Naive thymus-derived CD4-positive, alpha-beta T cell (primary cell): Measurements from ENCODE around the gene BIRC7. TPM values are rescaled to one million over a fixed set of nuclear protein-coding genes. Genes with fewer than 3 reads are reported as not detected.
A peak's percentile ranks its signal among the peaks of the same experiment; 100 is the strongest.

Source experiments
- ATAC-seq: fragments of 150-1000 bp; cut with Tn5 transposase; 2 replicates; pipeline ENCODE4 v1.10.0; 2021; ENCODE audit warnings: mild to moderate bottlenecking, moderate library complexity
- CTCF ChIA-PET: fragments of 350-600 bp; sonication (Branson Sonifier 250); formaldehyde crosslinking; loops from one replicate; lab custom pipeline; 2021; ENCODE audit warnings: antibody characterized with exemption; lab: Charles Lee
- POLR2A ChIA-PET: fragments of 350-600 bp; sonication (Branson Sonifier 250); formaldehyde crosslinking; loops from one replicate; lab custom pipeline; 2021; ENCODE audit warnings: antibody characterized with exemption, inconsistent platforms; lab: Charles Lee
- DNase-seq, 9 donors: peaks; one replicate each; pipeline versions ENCODE4 v3.0.0 to v3.0.0-alpha.2; 2020 to 2022; ENCODE audit warnings: mixed read lengths in 1 of 9
- H3K27ac ChIP-seq: one replicate; pipeline ENCODE4 v1.7.0; 2013; ENCODE audit warnings: mild to moderate bottlenecking, low read depth, low read length, moderate library complexity
- H3K27me3 ChIP-seq, 2 donors: one replicate each; pipeline ENCODE4 v1.7.0; 2013; ENCODE audit warnings: low read length in 2 of 2, mild to moderate bottlenecking in 2 of 2, moderate library complexity in 2 of 2; ENCODE audit not compliant: control insufficient read depth in 2 of 2, insufficient read depth in 2 of 2
- H3K36me3 ChIP-seq, 3 experiments: 1 replicate in 2 of 3; 2 replicates in 1 of 3; pipeline ENCODE4 v1.7.0; 2013; ENCODE audit warnings: low read length in 3 of 3, mild to moderate bottlenecking in 3 of 3, moderate library complexity in 1 of 3; ENCODE audit not compliant: insufficient read depth in 3 of 3, control insufficient read depth in 2 of 3
- H3K4me1 ChIP-seq, 2 donors: one replicate each; pipeline ENCODE4 v1.7.0; 2013; ENCODE audit warnings: low read length in 2 of 2, mild to moderate bottlenecking in 2 of 2, moderate library complexity in 1 of 2; ENCODE audit not compliant: control insufficient read depth in 2 of 2, insufficient read depth in 2 of 2
- H3K4me3 ChIP-seq: 2 replicates; pipeline ENCODE4 v1.7.0; 2013; ENCODE audit warnings: mild to moderate bottlenecking, low read length
- H3K9me3 ChIP-seq, 3 experiments: 1 replicate in 2 of 3; 2 replicates in 1 of 3; pipeline ENCODE4 v1.7.0; 2013; ENCODE audit warnings: low read length in 3 of 3; ENCODE audit not compliant: control insufficient read depth in 2 of 3
- H3K27ac Mint-ChIP-seq, 9 donors: one replicate each; pipeline ENCODE4 v1.8.0; 2020 to 2022; ENCODE audit warnings: mixed read lengths in 9 of 9, mild to moderate bottlenecking in 8 of 9, moderate library complexity in 5 of 9, inconsistent platforms in 2 of 9
- H3K27me3 Mint-ChIP-seq, 5 donors: one replicate each; pipeline ENCODE4 v1.8.0; 2021 to 2022; ENCODE audit warnings: mixed read lengths in 5 of 5, mild to moderate bottlenecking in 1 of 5
- H3K36me3 Mint-ChIP-seq, 5 donors: one replicate each; pipeline ENCODE4 v1.8.0; 2020 to 2022; ENCODE audit warnings: mixed read lengths in 5 of 5, mild to moderate bottlenecking in 3 of 5, inconsistent platforms in 1 of 5
- H3K4me1 Mint-ChIP-seq, 7 donors: one replicate each; pipeline ENCODE4 v1.8.0; 2020 to 2022; ENCODE audit warnings: mixed read lengths in 7 of 7, mild to moderate bottlenecking in 3 of 7, inconsistent platforms in 1 of 7
- H3K4me3 Mint-ChIP-seq, 10 donors: one replicate each; pipeline ENCODE4 v1.8.0; 2020 to 2022; ENCODE audit warnings: mild to moderate bottlenecking in 10 of 10, mixed read lengths in 10 of 10, moderate library complexity in 6 of 10, inconsistent platforms in 2 of 10
- H3K9me3 Mint-ChIP-seq, 11 donors: one replicate each; pipeline ENCODE4 v1.8.0; 2020 to 2022; ENCODE audit warnings: mixed read lengths in 11 of 11, mild to moderate bottlenecking in 4 of 11, inconsistent platforms in 1 of 11, moderate library complexity in 1 of 11
- intact Hi-C, 2 donors: fragments of 100-400 bp; cut with micrococcal nuclease; formaldehyde crosslinking; loops; one replicate each; pipeline ENCODE4 v1.15.1; 2023
- polyA plus RNA-seq, 2 donors: library from polyadenylated mRNA; unstranded; fragments of 300-500 nt; fragmentation: Illumina TruSeq; gene quantifications; one replicate each; pipeline ENCODE4 v1.2.3, GENCODE V29; 2021
- total RNA-seq, 6 experiments: library from RNA in 5 of 6; stranded (reverse) in 5 of 6; gene quantifications; 1 replicate in 5 of 6; 2 replicates in 1 of 6; pipeline ENCODE4 v1.2.3 and lab custom pipeline; 2021 to 2026

The BIRC7 gene
- total and polyA plus RNA-seq, 7 experiments from 2014 or later = not detected

GRCh38 chr20:63284544-63284949 lies 48.8 kb downstream of the BIRC7 start:
- ATAC-seq (peak; percentile 3), DNase-seq (no peak)
- ChIA-PET CTCF (interaction anchor here (0.5 to 1.4 kb wide), 3 partner anchors 10 to 62 kb away, joined by 3 read pairs; no protein-coding TSS in a partner anchor), POLR2A (interaction anchor here (1.7 kb wide), 1 partner anchor 11 kb away, joined by 5 read pairs; no protein-coding TSS in a partner anchor)
- no peaks in the 10 kb centered on the region for H3K4me1 ChIP-seq
- Mint-ChIP-seq H3K4me1 (peaks cover 0 to 4% (median 3%) of the 10 kb centered on the region in 7 donors), H3K27ac (peak overlapping the region in 4 of 9 donors; percentile 41 to 85 (median 58)), H3K4me3 (peak overlapping the region; percentile 36 to 83 (median 72)), H3K9me3 (no peaks in the 10 kb centered on the region), H3K27me3 (no peaks in the 10 kb centered on the region), H3K36me3 (peaks cover 0 to 13% (median 3%) of the 10 kb centered on the region in 5 donors)
- H3K36me3 ChIP-seq = peaks cover 0 to 93% (median 0%) of the 10 kb centered on the region in 3 experiments
- no peaks in the 10 kb centered on the region for H3K9me3 ChIP-seq
- intact Hi-C loops = no loop called here
- H3K4me3 ChIP-seq = no peak overlapping the region
- H3K27me3 ChIP-seq = no peaks in the 10 kb centered on the region
- peak overlapping the region; percentile 53 for H3K27ac ChIP-seq

- no peaks in the 10 kb centered on the region for H3K27me3 ChIP-seq
- Mint-ChIP-seq H3K36me3 (peaks cover 0 to 13% (median 3%) of the 10 kb centered on the region in 5 donors), H3K4me1 (peaks cover 0 to 4% (median 3%) of the 10 kb centered on the region in 7 donors), H3K27ac (peak overlapping the region in 2 of 9 donors; percentile 19 to 43), H3K27me3 (no peaks in the 10 kb centered on the region), H3K4me3 (peak overlapping the region in 9 of 10 donors; percentile 48 to 78 (median 72)), H3K9me3 (no peaks in the 10 kb centered on the region)
- ChIA-PET CTCF (interaction anchor here (0.5 to 1.4 kb wide), 3 partner anchors 10 to 62 kb away, joined by 3 read pairs; no protein-coding TSS in a partner anchor), POLR2A (interaction anchor here (1.7 kb wide), 1 partner anchor 11 kb away, joined by 5 read pairs; no protein-coding TSS in a partner anchor)
- H3K27ac ChIP-seq = peak overlapping the region; percentile 53
- no peak overlapping the region for H3K4me3 ChIP-seq
- DNase-seq (peak in 1 of 9 donors; percentile 2), ATAC-seq (no peak)
- peaks cover 0 to 88% (median 0%) of the 10 kb centered on the region in 3 experiments for H3K36me3 ChIP-seq
- intact Hi-C loops = no loop called here
- H3K4me1 ChIP-seq = no peaks in the 10 kb centered on the region
- no peaks in the 10 kb centered on the region for H3K9me3 ChIP-seq
Measured at GRCh38 chr20:63284981-63285524, 49.3 kb downstream of the BIRC7 start.

- H3K27ac ChIP-seq = no peak overlapping the region
- no peaks in the 10 kb centered on the region for H3K4me1 ChIP-seq
- H3K36me3 ChIP-seq = peaks cover 0 to 79% (median 0%) of the 10 kb centered on the region in 3 experiments
- H3K27me3 Mint-ChIP-seq = no peaks in the 10 kb centered on the region
- DNase-seq (peak in 1 of 9 donors; percentile 4), ATAC-seq (no peak)
- H3K4me3 Mint-ChIP-seq = peak overlapping the region in 5 of 10 donors; percentile 10 to 72 (median 21)
- no peaks in the 10 kb centered on the region for H3K9me3 Mint-ChIP-seq
- H3K27ac Mint-ChIP-seq = peak overlapping the region in 2 of 9 donors; percentile 32 to 77
- H3K27me3 ChIP-seq = no peaks in the 10 kb centered on the region
- H3K4me1 Mint-ChIP-seq = peaks cover 0 to 4% (median 3%) of the 10 kb centered on the region in 7 donors
- no peaks in the 10 kb centered on the region for H3K9me3 ChIP-seq
- peaks cover 0 to 8% (median 0%) of the 10 kb centered on the region in 5 donors for H3K36me3 Mint-ChIP-seq
- H3K4me3 ChIP-seq = no peak overlapping the region
- ChIA-PET POLR2A (no interaction called here), CTCF (interaction anchor here (0.8 to 1.4 kb wide), 3 partner anchors 9 to 63 kb away, joined by 3 to 4 read pairs (median 3); no protein-coding TSS in a partner anchor)
- intact Hi-C loops = no loop called here
Measured at GRCh38 chr20:63285636-63286615, 50.2 kb downstream of the BIRC7 start.

- Mint-ChIP-seq H3K4me3 (no peak overlapping the region), H3K9me3 (no peaks in the 10 kb centered on the region), H3K36me3 (peaks cover 0 to 8% (median 0%) of the 10 kb centered on the region in 5 donors), H3K27ac (peak overlapping the region in 1 of 9 donors; percentile 5), H3K4me1 (peaks cover 0 to 4% (median 3%) of the 10 kb centered on the region in 7 donors), H3K27me3 (no peaks in the 10 kb centered on the region)
- DNase-seq = peak in 1 of 9 donors; percentile 5
- Histone ChIP-seq H3K27ac (no peak overlapping the region), H3K4me1 (no peaks in the 10 kb centered on the region), H3K27me3 (no peaks in the 10 kb centered on the region), H3K9me3 (no peaks in the 10 kb centered on the region), H3K4me3 (no peak overlapping the region), H3K36me3 (peaks cover 0 to 68% (median 0%) of the 10 kb centered on the region in 3 experiments)
- ATAC-seq = no peak
- CTCF ChIA-PET = interaction anchor here (0.8 kb wide), 1 partner anchor 9 kb away, joined by 4 read pairs; no protein-coding TSS in a partner anchor
- intact Hi-C loops = no loop called here
- POLR2A ChIA-PET = no interaction called here
Measured at GRCh38 chr20:63286781-63287696, 51.3 kb downstream of the BIRC7 start.

- peaks cover 0 to 59% (median 0%) of the 10 kb centered on the region in 3 experiments for H3K36me3 ChIP-seq
- no peak overlapping the region for H3K27ac ChIP-seq
- ATAC-seq = no peak
- CTCF ChIA-PET = no interaction called here
- peak overlapping the region in 1 of 9 donors; percentile 26 for H3K27ac Mint-ChIP-seq
- no peaks in the 10 kb centered on the region for H3K27me3 ChIP-seq
- peaks cover 0 to 8% (median 0%) of the 10 kb centered on the region in 5 donors for H3K36me3 Mint-ChIP-seq
- H3K9me3 ChIP-seq = no peaks in the 10 kb centered on the region
- H3K4me1 Mint-ChIP-seq = peaks cover 0 to 4% (median 3%) of the 10 kb centered on the region in 7 donors
- no peak overlapping the region for H3K4me3 ChIP-seq
- H3K27me3 Mint-ChIP-seq = no peaks in the 10 kb centered on the region
- POLR2A ChIA-PET = interaction anchor here (0.6 kb wide), 1 partner anchor 725 kb away, joined by 6 read pairs; no protein-coding TSS in a partner anchor
- peak in 1 of 9 donors; percentile 6 for DNase-seq
- H3K4me3 Mint-ChIP-seq = no peak overlapping the region
- H3K4me1 ChIP-seq = no peaks in the 10 kb centered on the region
- no peaks in the 10 kb centered on the region for H3K9me3 Mint-ChIP-seq
- intact Hi-C loops = no loop called here
Measured at GRCh38 chr20:63287697-63288580, 52.2 kb downstream of the BIRC7 start.
